ENCODE results near the gene UGT2A2.

Gene UGT2A2

DNA sequence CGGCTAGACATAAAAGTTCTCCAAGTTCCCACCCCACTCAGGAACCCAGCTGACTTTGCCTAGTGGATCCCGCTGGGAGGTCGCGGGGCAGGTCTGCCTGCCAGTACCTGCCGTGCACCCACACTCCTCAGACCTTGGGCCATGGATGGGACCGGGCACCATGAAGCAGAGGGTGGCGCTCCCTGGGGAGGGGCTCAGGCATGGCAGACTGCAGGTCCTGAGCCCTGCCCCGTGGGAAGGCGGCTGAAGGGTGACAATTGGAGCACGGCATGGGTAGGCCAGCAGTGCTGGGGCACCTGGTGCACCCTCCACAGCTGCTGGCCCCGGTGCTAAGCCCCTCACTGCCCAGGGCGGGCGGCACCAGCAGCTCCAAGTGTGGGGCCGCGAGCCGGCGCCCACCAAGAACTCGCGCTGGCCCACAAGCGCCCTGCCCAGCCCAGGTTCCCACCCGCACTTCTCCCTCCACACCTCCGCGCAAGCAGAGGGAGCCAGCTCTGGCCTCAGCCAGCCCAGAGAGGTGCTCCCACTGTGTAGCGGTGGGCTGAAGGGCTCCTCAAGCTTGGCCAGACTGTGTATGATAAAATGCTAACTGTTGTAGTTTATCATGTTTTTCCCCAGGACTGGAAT lies 63.1 kb downstream of the UGT2A2 start:
- no peak for DNase-seq (ENCODE audit: low read depth)

DNA sequence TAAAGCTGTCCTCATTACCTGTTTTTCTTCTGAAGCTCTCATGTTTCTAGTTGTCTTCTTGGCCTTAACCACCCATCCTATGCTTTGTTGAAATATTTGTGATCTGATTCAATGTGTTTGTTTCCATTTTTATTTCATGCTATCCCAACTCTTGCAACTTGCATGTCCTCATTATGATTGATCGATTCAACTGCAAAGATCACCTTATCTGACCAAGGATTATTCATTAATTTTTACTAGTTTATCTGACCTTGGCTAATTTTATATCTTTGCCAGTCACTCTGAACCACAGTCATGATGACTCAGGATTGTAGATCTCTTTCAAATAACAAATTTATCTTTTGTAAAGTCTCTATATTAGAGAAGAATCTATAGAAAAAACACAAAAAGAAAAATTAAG lies 70.7 kb downstream of the UGT2A2 start:
- DNase-seq (ENCODE audit: low read depth): no peak

DNA sequence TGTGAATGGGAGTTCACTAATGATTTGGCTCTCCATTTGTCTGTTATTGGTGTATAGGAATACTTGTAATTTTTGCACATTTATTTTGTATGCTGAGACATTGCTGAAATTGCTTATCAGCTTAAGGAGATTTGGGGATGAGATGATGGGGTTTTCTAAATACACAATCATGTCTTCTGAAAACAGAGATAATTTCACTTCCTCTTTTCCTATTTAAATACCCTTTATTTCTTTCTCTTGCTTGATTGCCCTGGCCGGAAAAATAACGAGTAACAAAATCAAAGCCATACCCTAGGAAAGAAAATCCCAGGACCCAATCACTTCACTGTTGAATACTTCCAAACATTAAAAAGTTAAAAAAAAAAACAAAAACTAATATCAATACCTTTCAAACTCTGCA lies 76.0 kb downstream of the UGT2A2 start:
- no peak for DNase-seq (ENCODE audit: low read depth)

DNA sequence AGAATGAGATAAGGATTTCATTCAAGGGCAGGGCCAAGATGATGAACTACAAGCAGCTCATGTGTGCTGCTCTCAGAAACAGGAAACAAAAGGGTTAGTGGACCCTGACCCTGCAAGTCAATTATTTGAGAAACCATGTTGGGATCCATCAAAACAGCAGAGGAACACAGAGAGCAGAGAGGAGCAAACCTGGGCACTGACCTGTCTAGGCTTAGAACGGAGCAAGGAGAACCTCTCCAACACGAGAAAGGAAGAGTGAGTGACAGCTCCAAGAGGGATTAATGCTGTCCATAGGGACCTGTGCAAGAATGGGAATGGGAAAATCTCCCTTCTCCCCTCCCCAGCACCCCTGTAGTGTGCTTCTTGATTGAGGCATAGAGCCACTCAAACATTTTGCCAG lies 89.8 kb downstream of the UGT2A2 start:
- DNase-seq (ENCODE audit: low read depth): no peak

DNA sequence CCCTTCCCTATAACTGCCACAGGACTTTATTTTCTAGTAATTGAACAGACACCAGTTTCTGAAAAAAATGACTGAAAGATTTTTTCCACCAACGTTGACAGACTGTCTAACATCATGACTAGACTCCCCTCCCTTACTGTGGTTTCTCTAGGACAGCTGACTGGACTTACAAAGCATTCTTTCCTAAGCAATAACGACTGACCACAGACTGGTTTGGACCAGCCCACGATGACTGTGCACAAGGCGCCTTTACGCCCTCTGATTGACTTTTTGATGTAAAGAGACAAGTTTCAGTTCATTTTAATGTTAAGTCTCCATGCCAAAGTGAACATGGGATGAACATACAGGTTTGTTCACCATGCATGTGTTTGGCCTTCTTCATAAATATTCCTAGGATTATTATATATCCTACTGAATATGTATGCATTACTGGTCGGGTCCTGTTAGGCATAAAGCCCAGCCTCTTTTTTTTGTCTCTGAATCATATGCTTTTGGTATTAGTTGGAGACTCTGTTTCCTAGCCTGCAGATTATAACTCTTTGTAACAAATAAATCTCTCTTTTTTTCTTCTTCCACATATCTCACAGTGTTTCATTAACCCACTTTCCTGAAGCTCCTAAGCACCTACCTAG lies 93.2 kb downstream of the UGT2A2 start:
- no peak for DNase-seq (ENCODE audit: low read depth)

Data from fibroblast of gingiva (primary cell).